Karpas-422 (cell line): ENCODE data around the gene ATP5F1D. TPM values are rescaled to one million over a fixed set of nuclear protein-coding genes. Genes with fewer than 3 reads are reported as not detected.

ENCODE experiments used
- DNase-seq: peaks from one replicate; pipeline ENCODE4 v3.0.0-alpha.2; 2015
- H2AFZ ChIP-seq: fragments of 200-600 bp; sonication (generic); 2 replicates; pipeline ENCODE4 v1.6.1; 2014; ENCODE audit warnings: antibody characterized with exemption, low read length, mixed read lengths
- H3K27ac ChIP-seq: fragments of 200-600 bp; sonication (generic); 2 replicates; pipeline ENCODE4 v1.5.1; 2014; ENCODE audit warnings: mild to moderate bottlenecking, low read length, moderate library complexity
- H3K27me3 ChIP-seq: fragments of 200-600 bp; sonication (generic); 2 replicates; pipeline ENCODE4 v1.6.1; 2014; ENCODE audit warnings: low read length, mixed read lengths
- H3K36me3 ChIP-seq: fragments of 200-600 bp; sonication (generic); 2 replicates; pipeline ENCODE4 v1.6.1; 2014; ENCODE audit warnings: low read length, mixed read lengths; ENCODE audit not compliant: insufficient read depth
- H3K4me1 ChIP-seq: fragments of 200-600 bp; sonication (generic); 2 replicates; pipeline ENCODE4 v1.6.1; 2014; ENCODE audit warnings: mild to moderate bottlenecking, low read length, mixed read lengths
- H3K4me2 ChIP-seq: fragments of 200-600 bp; sonication (generic); 2 replicates; pipeline ENCODE4 v1.6.1; 2014; ENCODE audit warnings: low read length, low read depth, mild to moderate bottlenecking; ENCODE audit not compliant: poor library complexity, severe bottlenecking
- H3K4me3 ChIP-seq: fragments of 200-600 bp; sonication (generic); 2 replicates; pipeline ENCODE4 v1.5.1; 2014; ENCODE audit warnings: mild to moderate bottlenecking, antibody characterized with exemption, low read length, mixed read lengths
- H3K79me2 ChIP-seq: fragments of 200-600 bp; sonication (generic); 2 replicates; pipeline ENCODE4 v1.6.1; 2014; ENCODE audit warnings: mild to moderate bottlenecking, low read length, mixed read lengths
- H3K9ac ChIP-seq: fragments of 200-600 bp; sonication (generic); 2 replicates; pipeline ENCODE4 v1.6.0; 2014; ENCODE audit warnings: low read length
- H3K9me2 ChIP-seq: fragments of 200-600 bp; sonication (generic), shearing (Covaris generic); replicated peaks from 2 replicates; pipeline ENCODE4 v1.6.0; 2014; ENCODE audit warnings: mild to moderate bottlenecking, low read length, moderate library complexity; ENCODE audit not compliant: insufficient read depth
- H3K9me3 ChIP-seq: fragments of 300-700, 200-600 bp; sonication (generic); 2 replicates; pipeline ENCODE4 v1.6.1; 2014; ENCODE audit warnings: low read length, mixed read lengths
- H4K20me1 ChIP-seq: fragments of 200-600 bp; sonication (generic); 2 replicates; pipeline ENCODE4 v1.6.1; 2014; ENCODE audit warnings: mild to moderate bottlenecking, antibody characterized with exemption, low read length, low read depth; ENCODE audit not compliant: insufficient read depth
- total RNA-seq: library from RNA; depleted of rRNA; stranded (reverse); fragments of >200 nt; shearing (Covaris generic); gene quantifications from 2 replicates; pipeline ENCODE4 v1.2.3, GENCODE V29; 2014; ENCODE audit warnings: low replicate concordance

The ATP5F1D gene
- total RNA-seq, 1 experiment from 2014 or later = 64.3 TPM

DNA sequence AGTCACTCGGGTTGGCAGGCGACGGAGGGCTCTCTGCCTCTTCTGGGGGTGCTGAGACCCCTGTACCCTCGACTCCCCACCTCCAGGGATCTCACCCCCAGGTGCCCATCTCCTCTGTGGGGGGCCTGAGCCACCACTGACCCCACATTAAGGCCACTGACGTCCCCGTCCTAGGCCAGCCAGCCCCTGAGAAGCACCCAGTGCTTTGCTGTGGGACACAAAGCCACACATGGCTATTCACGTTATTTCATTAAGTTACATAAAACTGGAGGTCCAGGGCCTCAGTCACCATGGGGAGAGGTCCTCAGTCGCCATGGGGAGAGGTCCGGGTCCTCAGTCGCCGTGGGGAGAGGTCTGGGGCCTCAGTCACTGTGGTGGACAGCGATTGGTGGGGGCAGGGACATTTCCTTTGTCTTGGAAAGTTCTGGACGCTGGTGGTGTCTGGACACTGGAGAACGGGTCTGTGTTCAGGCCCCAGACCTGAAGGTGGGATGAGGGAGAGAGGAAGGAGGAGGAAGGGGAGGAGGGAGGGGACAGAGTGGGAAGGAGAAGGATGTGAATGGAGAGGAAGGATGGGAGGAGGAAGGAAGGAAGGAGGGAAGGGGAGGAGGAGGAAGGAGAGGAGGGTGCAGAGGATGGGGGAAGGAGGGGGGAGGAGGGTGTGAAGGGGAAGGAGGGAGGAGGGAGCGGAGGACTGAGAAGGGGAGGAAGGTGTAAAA is 40.2 kb downstream of the ATP5F1D start:
- DNase-seq = no peak
- Histone ChIP-seq H3K4me1 (peaks cover 18% of the 10 kb centered on the region), H3K27ac (no peak overlapping the region), H3K9me2 (no peaks in the 10 kb centered on the region), H3K9me3 (no peaks in the 10 kb centered on the region), H3K4me2 (no peak overlapping the region), H3K79me2 (peaks cover 6% of the 10 kb centered on the region), H4K20me1 (peaks cover 21% of the 10 kb centered on the region), H3K27me3 (no peaks in the 10 kb centered on the region), H3K4me3 (no peak overlapping the region), H3K36me3 (peaks cover 14% of the 10 kb centered on the region; the same call in 1 of the 2 replicates), H3K9ac (no peak overlapping the region), H2AFZ (no peak overlapping the region)

DNA sequence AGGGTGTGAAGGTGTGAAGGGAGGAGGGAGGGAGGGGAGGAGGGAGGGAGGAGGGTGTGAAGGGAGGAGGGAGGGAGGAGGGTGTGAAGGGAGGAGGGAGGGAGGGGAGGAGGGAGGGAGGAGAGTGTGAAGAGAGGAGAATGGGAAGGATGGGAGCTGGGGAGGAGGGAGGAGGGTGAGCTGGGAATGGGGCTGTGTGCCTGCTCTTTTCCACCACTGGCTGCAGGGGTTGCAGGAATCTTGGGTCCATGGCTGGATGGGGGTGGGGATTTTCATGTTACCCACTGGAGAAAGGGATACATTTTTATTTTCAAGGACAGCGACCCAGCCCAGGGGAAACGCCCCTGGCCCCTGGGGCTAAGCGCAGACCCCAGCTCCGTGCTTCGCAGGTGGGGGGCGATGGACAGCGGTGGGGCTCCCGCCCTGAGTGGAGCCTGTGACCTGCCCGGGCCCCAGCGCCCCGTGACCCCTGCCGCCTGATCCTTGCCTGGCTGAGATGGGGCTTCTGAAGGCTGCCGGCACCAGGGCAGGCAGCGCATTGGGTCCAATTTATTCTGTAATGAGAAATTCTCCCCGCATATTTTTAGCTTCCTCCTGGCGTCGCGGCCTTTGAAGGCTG is 41.1 kb downstream of the ATP5F1D start:
- Histone ChIP-seq H3K4me3 (no peak overlapping the region), H3K27me3 (no peaks in the 10 kb centered on the region), H3K36me3 (peaks cover 8% of the 10 kb centered on the region; the same call in 1 of the 2 replicates), H3K79me2 (no peaks in the 10 kb centered on the region), H2AFZ (no peak overlapping the region), H3K9ac (no peak overlapping the region), H3K9me2 (no peaks in the 10 kb centered on the region), H3K27ac (no peak overlapping the region), H3K4me2 (no peak overlapping the region), H3K9me3 (no peaks in the 10 kb centered on the region), H3K4me1 (peaks cover 17% of the 10 kb centered on the region), H4K20me1 (peaks cover 20% of the 10 kb centered on the region)
- DNase-seq = no peak

DNA sequence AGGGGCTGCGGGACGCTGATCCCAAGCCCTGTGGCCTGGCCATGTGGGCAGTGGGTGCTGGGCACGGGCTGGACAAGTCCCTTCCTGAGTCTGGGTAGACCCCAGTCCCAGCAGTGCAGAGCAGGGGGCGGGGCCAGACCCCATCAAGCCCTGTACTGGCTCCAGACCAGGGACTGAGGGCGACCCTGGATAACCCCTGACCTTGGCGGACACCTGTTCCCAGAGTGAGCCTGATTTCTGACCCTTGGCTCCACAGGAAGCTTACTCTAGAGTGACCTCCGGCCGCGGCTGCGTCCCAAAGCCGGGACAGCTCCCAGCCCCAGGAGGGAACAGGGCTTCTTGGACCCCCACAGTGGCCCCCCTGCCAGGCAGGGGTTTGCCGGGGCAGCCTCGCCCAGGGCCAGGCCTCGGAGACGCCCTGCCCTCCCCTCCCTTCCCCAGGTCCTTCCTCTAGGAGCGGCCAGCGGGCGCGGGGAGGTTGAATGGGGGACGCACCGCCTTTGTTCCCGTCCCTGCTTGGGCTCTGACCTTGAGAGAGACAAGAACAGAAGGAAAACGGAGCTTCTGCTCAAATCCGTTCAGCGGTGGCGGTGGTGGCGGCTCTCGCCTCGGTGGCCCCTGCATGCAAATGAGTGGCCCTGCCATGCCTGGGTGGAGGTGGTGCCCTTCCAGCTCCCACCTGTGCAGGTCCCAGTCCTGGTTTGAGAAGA is 41.8 kb downstream of the ATP5F1D start:
- no peak overlapping the region for H2AFZ ChIP-seq
- H3K36me3 ChIP-seq = peaks cover 6% of the 10 kb centered on the region; the same call in 1 of the 2 replicates
- H3K9me2 ChIP-seq = no peaks in the 10 kb centered on the region
- peaks cover 17% of the 10 kb centered on the region for H3K4me1 ChIP-seq
- no peak for DNase-seq
- no peak overlapping the region for H3K4me3 ChIP-seq
- H3K9ac ChIP-seq = no peak overlapping the region
- H3K27me3 ChIP-seq = no peaks in the 10 kb centered on the region
- no peak overlapping the region for H3K4me2 ChIP-seq
- H3K27ac ChIP-seq = no peak overlapping the region
- H4K20me1 ChIP-seq = peaks cover 20% of the 10 kb centered on the region
- no peaks in the 10 kb centered on the region for H3K79me2 ChIP-seq
- H3K9me3 ChIP-seq = no peaks in the 10 kb centered on the region

DNA sequence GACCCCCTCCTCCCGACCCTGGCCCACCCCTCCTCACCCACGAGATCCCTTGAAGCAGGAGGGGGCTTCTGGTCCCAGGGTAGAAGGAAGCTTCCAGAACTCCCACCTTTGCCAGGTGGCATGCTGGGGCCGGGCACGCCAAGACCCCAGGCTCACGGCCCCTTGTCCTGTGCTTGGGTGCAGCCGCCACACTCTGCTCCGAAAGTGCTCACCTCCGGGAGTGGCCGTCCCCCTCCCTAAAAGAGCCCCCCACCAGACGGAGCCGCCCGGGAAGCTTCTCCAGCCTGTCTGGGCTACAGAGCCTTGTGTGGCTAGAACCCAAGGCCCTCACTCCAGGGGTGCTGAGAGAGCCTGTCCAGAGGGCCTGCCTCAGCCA is 42.4 kb downstream of the ATP5F1D start:
- H3K4me2 ChIP-seq = no peak overlapping the region
- H3K9ac ChIP-seq = no peak overlapping the region
- DNase-seq = no peak
- no peak overlapping the region for H3K4me3 ChIP-seq
- H4K20me1 ChIP-seq = peaks cover 20% of the 10 kb centered on the region
- peaks cover 17% of the 10 kb centered on the region for H3K4me1 ChIP-seq
- no peaks in the 10 kb centered on the region for H3K27me3 ChIP-seq
- no peak overlapping the region for H3K27ac ChIP-seq
- peaks cover 6% of the 10 kb centered on the region; the same call in 1 of the 2 replicates for H3K36me3 ChIP-seq
- no peaks in the 10 kb centered on the region for H3K9me3 ChIP-seq
- no peaks in the 10 kb centered on the region for H3K9me2 ChIP-seq
- no peaks in the 10 kb centered on the region for H3K79me2 ChIP-seq
- H2AFZ ChIP-seq = no peak overlapping the region

DNA sequence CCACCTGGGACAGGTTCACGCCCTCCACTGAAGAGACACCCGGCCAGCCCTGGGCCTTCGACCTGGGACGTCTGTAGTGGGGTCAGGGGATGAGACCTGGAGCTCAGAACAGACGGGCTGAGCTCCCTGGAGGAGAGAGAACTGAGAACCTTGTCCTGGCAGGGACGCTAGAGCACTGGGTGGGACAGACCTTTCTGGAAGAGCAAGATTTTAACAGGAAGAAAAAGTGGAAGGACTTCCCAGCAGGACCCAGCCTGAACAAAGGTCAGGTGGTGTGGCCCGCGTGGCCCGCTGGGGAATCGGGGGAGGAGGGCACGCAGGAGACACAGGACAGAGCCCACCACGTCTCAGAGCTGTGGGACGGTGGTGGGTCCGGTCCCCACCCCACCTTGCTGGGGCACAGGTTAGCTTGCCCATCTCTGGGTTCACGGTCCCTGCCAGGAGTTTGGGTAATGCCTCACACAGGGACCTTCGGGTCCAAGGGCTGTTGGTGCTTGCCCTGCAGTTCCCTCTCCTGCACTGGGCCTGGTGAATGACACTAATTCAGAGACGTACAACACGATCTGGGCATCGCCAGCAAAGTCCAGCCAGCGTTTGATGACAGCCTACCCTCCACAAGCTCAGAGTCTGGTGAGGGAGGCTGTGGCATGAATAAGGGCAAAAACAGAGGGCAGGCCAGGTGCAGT is 42.9 kb downstream of the ATP5F1D start:
- DNase-seq = peak; percentile 54
- H3K9ac ChIP-seq = no peak overlapping the region
- peaks cover 17% of the 10 kb centered on the region for H3K4me1 ChIP-seq
- H3K36me3 ChIP-seq = peaks cover under 1% of the 10 kb centered on the region; the same call in 1 of the 2 replicates
- no peaks in the 10 kb centered on the region for H3K9me2 ChIP-seq
- H2AFZ ChIP-seq = no peak overlapping the region
- H3K4me2 ChIP-seq = no peak overlapping the region
- no peaks in the 10 kb centered on the region for H3K79me2 ChIP-seq
- peaks cover 20% of the 10 kb centered on the region for H4K20me1 ChIP-seq
- no peak overlapping the region for H3K4me3 ChIP-seq
- H3K27ac ChIP-seq = no peak overlapping the region
- H3K9me3 ChIP-seq = no peaks in the 10 kb centered on the region
- no peaks in the 10 kb centered on the region for H3K27me3 ChIP-seq

DNA sequence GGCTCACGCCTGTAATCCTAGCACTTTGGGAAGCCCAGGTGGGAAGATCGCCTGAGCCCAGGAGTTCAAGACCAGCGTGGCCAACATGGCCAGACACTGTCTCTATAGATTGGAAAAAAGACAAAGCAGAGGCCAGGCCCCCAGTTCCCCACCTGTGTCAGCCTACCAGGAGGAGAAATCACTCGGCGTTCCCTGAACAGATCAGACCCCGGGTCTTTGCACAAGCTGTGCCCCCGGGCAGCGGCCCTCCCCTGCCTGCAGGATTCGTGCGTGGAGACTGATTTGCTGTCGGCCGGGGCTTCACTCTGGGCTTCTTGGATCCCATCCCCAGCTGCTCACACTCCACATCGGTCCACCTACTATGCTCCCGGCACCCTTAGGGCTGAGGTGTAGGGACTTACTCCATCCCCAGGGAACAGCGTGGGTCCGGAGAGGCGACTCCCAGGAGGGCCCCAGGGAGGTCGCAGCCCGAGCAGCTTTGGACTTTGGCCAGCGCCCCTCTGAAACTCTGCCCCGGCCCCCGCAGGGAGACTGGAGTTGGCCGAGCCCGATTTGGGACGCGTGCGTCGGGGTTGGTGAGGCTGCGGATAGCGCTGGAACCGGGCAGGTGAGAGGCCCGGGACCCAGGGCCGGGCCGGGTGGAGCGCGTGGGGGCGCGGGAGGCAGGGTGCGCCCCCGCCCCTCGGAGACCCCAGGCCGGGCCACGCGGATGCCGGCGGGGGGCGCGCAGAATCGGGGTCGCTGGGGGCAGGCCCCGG is 43.6 kb downstream of the ATP5F1D start:
- DNase-seq = no peak
- no peaks in the 10 kb centered on the region for H3K9me2 ChIP-seq
- no peak overlapping the region for H3K9ac ChIP-seq
- no peaks in the 10 kb centered on the region for H3K36me3 ChIP-seq
- H3K4me1 ChIP-seq = peaks cover 21% of the 10 kb centered on the region
- no peaks in the 10 kb centered on the region for H3K27me3 ChIP-seq
- H4K20me1 ChIP-seq = peaks cover 16% of the 10 kb centered on the region
- H2AFZ ChIP-seq = no peak overlapping the region
- H3K9me3 ChIP-seq = no peaks in the 10 kb centered on the region
- H3K4me2 ChIP-seq = no peak overlapping the region
- H3K79me2 ChIP-seq = no peaks in the 10 kb centered on the region
- no peak overlapping the region for H3K27ac ChIP-seq
- no peak overlapping the region for H3K4me3 ChIP-seq

DNA sequence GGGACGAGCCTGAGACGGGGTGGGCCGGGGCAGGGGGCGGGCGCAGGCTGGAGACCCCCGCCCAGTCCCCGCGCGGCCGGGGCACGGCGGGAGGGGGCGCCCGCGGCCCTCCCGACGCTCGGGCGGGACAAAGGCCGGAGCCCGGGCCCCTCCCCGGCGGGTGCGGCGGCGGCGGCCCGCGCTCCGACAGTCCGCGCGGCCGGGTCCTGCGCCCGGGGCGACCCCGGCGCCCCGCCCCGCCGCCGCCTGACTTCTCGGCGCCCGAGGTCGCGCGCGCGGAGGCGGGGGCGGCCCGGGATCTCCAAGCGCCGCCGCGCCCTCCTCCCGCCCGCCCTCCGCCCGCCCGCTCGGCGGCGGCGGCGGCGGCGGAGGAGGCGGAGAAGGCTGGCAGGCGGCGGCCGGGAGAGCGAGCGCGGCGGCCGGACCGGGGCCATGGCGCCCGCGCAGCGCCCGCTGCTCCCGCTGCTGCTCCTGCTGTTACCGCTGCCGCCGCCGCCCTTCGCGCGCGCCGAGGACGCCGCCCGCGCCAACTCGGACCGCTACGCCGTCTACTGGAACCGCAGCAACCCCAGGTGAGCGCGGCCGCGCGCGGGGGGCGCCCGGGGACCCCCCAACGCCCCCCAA is 44.3 kb downstream of the ATP5F1D start, which contains the start of gene EFNA2:
TSS of gene EFNA2 (plus strand) at position 137 of the 624 bp plus-strand sequence. CDS start at position 433, 296 bp downstream.
- no peaks in the 10 kb centered on the region for H3K79me2 ChIP-seq
- no peak within 1 kb of the TSS for H3K4me3 ChIP-seq
- H3K9me3 ChIP-seq = no peaks in the 10 kb centered on the region
- H3K4me2 ChIP-seq = peak within 1 kb of the TSS; percentile 13
- no peak within 1 kb of the TSS for H2AFZ ChIP-seq
- no peak within 1 kb of the TSS for H3K27ac ChIP-seq
- no peaks in the 10 kb centered on the region for H3K36me3 ChIP-seq
- H3K4me1 ChIP-seq = peaks cover 21% of the 10 kb centered on the region
- H3K9me2 ChIP-seq = no peaks in the 10 kb centered on the region
- H4K20me1 ChIP-seq = peaks cover 15% of the 10 kb centered on the region
- H3K27me3 ChIP-seq = no peaks in the 10 kb centered on the region
- H3K9ac ChIP-seq = no peak within 1 kb of the TSS
- DNase-seq = no peak
